HG03135 (cell line): ENCODE data around the gene RBM27.
"Not testable (repeated sequence)": the region's sequence is repeated elsewhere in the genome, so short reads cannot be mapped to it uniquely, and the experiment has no call there.

ENCODE experiments used
- ATAC-seq: cut with Tn5 transposase; IDR thresholded peaks from one replicate; pipeline ENCODE4 v1.9.1; 2021; ENCODE audit warnings: mild to moderate bottlenecking, moderate library complexity; ENCODE audit not compliant: unreplicated experiment

Gene RBM27

GRCh38 chr5:146203011-146203871, at the start of gene RBM27:
Gene RBM27 (plus strand): TSS chr5:146203605. CDS start chr5:146203766, 161 bp downstream.
- peak; percentile 100 for ATAC-seq

GRCh38 chr5:146158255-146158654, 45.1 kb upstream of the RBM27 start:
- ATAC-seq = no peak

- no peak for ATAC-seq
These were observed 39.0 kb upstream of the RBM27 start for GRCh38 chr5:146164382-146164781.

- ATAC-seq = no peak
These were observed 37.9 kb upstream of the RBM27 start for GRCh38 chr5:146165460-146165859.

GRCh38 chr5:146165903-146166302, 37.5 kb upstream of the RBM27 start:
- ATAC-seq = no peak

- no peak for ATAC-seq
These were observed 34.3 kb upstream of the RBM27 start for GRCh38 chr5:146169076-146169475.

- ATAC-seq = peak; percentile 46
These were observed 30.4 kb upstream of the RBM27 start for GRCh38 chr5:146173049-146173448.

- peak; percentile 95 for ATAC-seq
These were observed 29.8 kb upstream of the RBM27 start for GRCh38 chr5:146173597-146173996.

GRCh38 chr5:146176805-146177204, 26.6 kb upstream of the RBM27 start:
- ATAC-seq = no peak

GRCh38 chr5:146179696-146180095, 23.7 kb upstream of the RBM27 start:
- ATAC-seq = no peak

GRCh38 chr5:146183403-146183802, 20.0 kb upstream of the RBM27 start:
- not testable (repeated sequence) for ATAC-seq

- ATAC-seq = no peak
These were observed 18.2 kb upstream of the RBM27 start for GRCh38 chr5:146185161-146185560.

- ATAC-seq = no peak
These were observed 15.0 kb upstream of the RBM27 start for GRCh38 chr5:146188358-146188757.

GRCh38 chr5:146192571-146193043, 10.8 kb upstream of the RBM27 start:
- no peak for ATAC-seq

- no peak for ATAC-seq
These were observed 10.1 kb upstream of the RBM27 start for GRCh38 chr5:146193285-146193684.

- ATAC-seq = not testable (repeated sequence)
These were observed 8.4 kb upstream of the RBM27 start for GRCh38 chr5:146194997-146195396.

- no peak for ATAC-seq
These were observed 6.9 kb upstream of the RBM27 start for GRCh38 chr5:146196459-146197048.

- ATAC-seq = no peak
These were observed 4.1 kb upstream of the RBM27 start for GRCh38 chr5:146199176-146199815.

- ATAC-seq = not testable (repeated sequence)
These were observed 1.6 kb upstream of the RBM27 start for GRCh38 chr5:146201795-146202194.

GRCh38 chr5:146203872-146204192, 427 bp downstream of the RBM27 start:
- ATAC-seq = no peak

- ATAC-seq = no peak
These were observed 2.2 kb downstream of the RBM27 start for GRCh38 chr5:146205499-146206202.
